HG02571 (cell line): ENCODE measurements around the gene RAB30.

Source experiments
- ATAC-seq: cut with Tn5 transposase; IDR thresholded peaks from one replicate; pipeline ENCODE4 v1.9.1; 2021; ENCODE audit warnings: mild to moderate bottlenecking, moderate library complexity; ENCODE audit not compliant: unreplicated experiment

RAB30 gene

DNA sequence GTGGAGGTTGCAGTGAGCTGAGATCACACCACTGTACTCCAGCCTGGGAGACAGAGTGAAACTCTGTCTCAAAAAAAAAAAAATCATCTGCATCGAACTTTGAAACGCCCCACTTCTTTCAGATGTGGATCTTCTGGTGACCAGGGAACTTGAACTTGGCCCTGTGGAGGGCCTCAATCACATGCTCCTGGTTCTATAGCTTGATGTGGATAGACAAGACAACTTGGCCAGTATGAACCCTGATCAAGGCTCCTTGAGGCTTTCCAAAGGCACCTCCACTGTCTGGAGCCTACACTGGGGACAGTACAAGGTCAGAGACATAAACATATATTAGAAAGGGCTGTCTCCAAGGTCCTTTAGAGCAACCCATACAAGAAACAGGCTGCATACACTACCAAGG, 30.6 kb downstream of the RAB30 start:
- ATAC-seq = no peak

DNA sequence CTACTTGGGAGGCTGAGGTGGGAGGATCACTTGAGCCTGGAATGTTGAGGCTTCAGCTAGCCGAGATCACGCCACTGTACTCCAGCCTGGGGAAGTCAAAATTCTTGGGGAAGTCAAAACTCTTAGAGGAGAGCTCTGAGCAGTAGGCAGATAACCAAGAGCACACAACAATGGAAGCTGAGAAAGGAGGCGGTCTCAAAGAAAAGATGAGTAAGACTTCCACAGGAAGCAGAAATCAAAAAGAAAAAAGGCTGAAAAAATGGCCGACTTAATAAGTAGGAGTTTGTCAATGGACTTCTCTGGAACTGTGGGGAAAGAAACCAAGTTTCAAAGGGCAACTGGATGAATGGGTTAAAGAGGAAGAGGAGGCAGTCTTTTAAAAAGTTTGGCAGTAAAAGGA, 32.1 kb downstream of the RAB30 start:
- no peak for ATAC-seq

DNA sequence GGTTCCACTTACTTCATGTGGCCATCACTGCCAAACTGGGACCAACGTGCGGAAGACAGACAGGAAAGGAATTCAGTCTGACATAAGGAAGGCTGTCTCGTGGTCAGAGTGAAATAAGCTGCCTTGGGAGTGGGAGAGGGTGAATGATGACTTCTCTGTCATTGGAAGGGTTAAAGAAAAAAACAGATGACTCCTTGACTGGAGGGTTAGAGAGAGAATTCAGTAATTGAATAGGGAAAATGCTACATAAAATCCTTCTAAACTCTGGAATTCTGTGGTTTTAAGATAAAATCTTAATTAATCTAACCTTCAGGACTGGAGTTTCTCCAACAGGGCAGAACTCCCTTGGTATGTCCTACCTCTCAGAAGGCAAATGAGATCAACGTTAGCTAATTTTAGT, 33.8 kb downstream of the RAB30 start:
- ATAC-seq = no peak

DNA sequence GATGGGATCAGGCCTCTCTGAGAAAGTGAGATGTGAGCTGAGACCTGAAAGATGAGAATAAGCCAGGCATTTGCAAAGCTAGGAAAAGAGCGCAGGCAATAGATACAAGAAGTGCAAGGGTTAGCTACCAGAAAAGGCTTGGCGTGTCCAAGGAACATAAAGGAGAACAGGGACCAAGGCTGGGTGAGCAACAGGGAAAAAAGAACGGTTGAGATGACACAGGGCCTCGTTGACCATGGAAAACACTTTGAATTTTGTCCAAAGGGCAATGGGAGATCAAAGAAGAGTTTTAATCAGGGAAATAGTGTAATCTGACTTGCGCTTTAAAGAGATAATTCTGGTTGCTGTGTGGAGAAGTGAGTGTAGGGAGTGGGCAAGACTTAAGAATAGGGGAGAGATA, 35.0 kb downstream of the RAB30 start:
- ATAC-seq = no peak

DNA sequence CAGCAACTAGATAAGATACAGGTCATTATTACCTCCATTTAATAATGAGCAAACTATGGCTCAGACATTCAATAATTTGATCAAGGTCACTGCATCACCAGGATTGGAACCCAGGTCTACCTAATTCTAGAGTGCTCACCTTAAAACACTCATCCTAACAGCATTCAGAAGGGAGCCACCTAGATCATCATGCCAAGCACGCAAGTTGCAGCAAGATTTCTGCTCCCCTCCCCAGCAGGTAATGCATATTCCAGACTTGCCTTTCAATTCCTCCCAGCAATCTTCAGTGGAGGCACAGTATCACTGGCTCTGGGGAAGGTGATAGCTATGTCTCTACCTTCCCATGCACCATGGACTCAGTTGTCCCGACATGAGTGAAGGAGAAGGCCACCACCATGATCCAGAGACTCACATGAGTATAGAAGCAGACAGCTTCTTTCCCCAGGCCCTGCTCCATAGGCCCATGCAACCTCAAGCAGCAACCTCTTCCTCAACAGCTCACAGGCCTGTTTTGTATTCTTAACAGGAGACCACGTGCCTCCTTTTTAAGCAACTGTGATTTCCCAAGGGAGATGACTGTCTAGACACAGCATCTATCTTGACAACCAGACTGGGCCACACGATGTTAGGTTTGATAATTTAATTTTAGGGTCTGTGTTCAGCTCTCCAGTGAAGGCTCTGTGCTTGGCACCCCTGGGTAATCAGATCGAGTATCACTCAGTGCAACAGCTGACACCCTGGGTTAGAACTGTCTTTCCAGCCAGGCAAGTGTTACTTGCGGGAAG, 36.4 kb downstream of the RAB30 start:
- no peak for ATAC-seq

DNA sequence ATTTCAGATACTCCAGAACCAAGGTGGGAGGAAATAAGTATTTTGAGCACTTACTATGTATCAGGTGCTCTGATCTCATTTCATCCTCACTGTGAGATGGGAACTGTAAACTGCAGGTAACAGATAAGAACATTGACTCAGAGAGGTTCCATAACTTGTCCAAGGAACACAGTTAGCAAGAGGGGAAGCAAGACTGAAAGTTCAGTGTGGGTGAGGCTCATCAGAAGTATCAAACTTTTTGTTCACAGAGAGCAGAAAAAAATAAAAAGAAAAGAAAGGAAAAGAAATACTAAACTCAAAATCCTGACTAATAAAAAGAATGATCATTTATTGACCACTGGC, 37.1 kb downstream of the RAB30 start:
- no peak for ATAC-seq

DNA sequence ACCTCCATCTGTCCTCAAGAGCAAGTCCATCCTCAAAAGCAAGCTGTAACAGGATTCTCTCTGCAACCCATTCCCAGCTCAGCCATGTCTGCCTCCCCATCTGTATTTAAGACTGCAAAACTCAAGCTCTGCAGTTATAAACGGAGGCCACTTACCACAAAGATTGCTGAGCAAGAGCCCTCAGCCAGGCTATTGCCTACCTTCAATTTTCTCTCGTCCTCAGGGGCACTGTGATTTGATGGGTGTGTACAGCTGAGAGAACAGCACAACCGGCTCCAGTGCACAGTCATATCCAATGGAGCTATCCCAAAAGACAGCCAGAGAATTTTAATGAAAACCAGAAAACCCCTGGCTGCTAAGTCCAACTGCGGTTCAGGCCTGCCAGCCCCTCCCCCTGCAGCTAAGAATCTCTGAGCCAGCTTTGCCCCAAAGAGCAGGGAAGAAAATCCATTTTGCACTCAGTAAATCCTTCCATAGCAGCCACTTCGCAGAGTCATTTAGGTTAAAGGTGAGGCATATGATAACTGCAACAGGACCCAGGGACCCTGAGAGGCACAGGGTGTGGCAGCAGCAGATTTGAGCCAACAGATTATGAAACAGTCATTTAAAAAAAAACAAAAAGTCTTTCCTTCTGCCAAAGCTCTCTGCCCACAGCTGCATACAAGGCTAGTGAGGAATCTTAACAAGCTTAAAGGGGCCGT, 37.6 kb downstream of the RAB30 start:
- ATAC-seq = no peak

DNA sequence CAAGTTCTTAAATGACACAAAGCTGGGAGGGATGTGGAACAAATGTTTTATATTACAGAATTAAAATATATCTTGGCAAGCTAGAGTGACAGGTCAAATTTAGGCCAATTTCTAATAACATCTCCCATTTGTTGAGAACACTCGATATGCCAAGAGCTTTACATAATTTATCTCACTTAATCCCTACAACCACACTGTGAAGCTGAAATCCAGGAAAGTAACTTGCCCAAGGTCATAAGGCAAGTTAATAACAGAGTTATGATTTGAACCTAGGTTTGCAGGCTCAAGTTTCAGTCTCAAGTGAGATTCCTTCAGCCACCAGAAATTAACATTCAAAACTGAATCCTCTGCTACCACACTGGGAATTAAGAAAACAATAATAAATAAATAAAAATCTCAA, 38.3 kb downstream of the RAB30 start:
- no peak for ATAC-seq

DNA sequence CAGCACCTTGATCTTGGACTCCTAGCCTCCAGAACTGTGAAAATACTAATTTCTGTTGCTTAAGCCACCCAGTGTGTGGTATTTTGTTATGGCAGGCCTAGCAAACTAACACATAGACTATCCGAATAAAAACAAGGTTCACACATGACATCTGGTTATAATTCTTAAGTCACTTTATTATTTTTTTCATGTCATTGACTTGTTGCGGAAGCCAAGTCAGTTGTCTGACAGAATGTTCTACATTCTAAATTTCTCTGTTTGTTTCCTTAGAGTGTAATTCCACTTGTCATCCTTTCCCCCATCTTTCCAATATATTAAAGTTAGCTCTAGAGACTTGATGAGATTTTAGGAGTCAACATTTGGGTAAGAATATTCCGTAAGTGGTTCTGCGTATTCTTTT, 40.6 kb downstream of the RAB30 start:
- ATAC-seq = no peak

DNA sequence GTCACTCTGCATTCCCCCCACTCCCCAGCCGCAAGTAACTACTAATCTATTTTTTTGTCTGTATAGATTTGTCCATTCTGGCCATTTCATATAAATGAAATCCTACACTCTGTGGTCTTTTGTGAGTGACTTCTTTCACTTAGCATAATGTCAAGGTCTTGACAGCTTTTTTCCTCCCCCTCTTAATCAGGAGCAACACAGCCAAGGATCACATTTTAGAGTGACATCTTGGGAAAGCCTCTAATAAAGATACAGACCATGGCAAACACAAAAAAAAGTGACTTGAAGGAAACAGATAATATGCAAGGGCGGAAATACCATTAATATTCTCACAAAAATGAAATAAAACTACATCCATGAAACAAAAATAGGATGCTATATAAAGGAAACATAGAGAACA, 43.9 kb downstream of the RAB30 start:
- ATAC-seq = no peak

DNA sequence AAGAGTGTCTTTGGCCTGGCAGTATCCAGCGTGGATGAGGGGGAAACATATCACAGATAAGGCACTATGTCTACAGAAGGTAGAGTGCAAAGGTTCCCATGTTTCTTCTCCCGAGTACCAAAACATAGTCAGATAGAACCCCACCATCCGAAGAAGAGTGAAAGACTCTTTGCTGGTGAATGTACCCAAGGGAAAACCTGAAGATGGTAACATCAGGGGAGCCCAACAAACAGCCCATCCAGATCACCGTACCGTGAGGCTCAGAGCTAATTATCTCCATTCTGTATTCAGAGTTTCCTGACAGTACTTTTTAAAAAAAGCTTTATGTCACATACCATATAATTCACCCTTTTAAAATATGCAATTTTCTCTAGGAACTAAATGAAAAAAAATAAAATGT, 44.4 kb downstream of the RAB30 start:
- no peak for ATAC-seq

DNA sequence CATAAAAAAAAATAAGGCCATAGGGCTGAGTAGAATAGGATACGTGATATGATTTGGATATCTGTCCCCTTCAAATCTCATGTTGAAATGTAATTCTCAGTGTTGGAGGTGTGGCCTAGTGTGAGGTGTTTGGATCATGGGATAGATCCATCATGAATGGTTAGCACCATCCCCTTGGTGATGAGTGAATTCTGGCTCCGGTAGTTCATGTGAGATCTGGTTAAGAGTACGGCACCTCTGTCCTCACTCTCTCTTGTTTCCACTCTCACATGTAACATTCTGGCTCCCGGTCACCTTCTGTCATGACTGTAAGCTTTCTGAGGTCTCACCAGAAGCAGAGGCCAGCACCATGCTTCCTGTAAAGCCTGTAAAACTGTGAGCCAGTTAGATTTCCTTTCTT, 45.5 kb downstream of the RAB30 start:
- ATAC-seq = no peak

DNA sequence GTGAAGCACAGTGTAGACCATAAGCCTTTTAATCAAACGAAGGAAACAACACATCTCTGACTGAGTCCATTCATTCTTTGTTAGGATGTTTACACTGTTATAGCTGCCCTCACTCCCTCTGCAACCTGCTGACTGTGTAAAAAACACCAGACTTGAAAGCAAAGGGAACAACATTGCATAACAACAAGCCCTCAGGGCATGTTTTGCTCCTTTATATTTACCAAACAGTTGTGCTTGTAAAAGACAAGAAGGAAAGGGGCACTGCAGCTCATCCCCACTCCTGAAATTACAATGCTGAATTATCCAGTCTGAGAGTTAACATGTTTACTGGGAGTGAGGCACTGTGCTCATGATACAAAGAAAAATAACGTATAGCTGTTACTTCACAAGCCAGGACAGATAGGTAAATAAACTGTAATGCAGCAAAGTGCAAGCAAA, 46.4 kb downstream of the RAB30 start:
- ATAC-seq = no peak

DNA sequence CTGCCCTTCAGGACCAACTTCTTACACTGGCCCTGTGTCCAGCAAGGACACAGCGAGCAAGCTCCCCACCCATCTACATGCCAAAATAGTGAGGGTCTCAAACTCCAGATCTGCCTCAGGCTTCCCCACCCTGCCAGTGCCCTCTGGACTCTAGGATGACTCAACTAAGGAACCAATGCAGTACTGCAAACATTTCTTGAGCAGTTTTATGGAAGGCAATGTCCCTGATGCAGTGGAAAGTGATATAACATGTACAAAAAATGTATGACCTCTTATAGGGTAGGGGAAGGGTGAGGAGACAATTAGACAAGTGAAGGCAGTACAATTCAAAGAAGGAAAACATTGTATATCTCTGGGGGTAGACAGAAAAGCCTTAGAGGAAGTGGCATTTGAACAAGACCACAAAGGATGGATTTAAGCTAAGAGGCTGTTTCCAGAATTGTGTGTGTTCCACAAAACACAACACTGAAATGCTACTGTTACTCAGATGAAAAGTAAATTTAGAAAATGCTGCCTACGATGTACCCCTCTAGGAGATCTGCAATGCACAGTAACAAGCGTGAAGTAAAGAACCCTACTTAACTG, 47.3 kb downstream of the RAB30 start:
- no peak for ATAC-seq

DNA sequence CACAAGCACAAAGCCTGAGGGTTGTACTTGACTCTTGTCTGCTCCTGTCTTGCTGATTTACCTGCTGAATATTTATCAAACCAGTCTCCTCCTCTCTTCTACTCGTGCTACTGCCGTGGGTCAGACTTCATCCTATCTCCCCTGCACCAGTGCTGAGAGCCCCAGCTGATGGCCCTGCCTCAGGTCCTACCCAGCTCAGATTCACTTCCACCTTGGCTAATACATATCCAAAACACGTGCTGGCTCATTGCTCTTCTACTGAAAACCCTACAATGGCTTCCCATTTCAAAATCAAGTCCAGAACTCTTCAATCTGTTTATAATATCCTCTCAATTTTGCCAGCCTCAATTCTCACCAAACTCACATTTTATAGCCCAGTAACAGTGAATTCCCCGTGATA, 48.3 kb downstream of the RAB30 start:
- no peak for ATAC-seq

DNA sequence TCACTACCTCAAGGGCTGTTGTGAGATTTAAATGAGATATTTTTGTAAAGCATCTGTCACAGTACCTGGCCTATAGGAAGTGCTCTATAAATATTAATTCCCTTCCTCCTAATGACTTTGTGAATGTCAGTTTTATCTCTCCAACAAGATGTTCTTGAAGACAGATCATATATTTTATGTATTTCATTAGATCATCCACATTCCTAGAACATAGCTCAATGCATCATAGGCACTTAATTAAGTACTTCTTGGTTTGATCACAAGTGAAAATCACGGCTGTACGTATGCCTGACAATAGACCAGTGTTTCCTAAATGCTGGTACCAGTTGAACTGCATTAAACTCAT, 49.9 kb downstream of the RAB30 start:
- ATAC-seq = no peak

DNA sequence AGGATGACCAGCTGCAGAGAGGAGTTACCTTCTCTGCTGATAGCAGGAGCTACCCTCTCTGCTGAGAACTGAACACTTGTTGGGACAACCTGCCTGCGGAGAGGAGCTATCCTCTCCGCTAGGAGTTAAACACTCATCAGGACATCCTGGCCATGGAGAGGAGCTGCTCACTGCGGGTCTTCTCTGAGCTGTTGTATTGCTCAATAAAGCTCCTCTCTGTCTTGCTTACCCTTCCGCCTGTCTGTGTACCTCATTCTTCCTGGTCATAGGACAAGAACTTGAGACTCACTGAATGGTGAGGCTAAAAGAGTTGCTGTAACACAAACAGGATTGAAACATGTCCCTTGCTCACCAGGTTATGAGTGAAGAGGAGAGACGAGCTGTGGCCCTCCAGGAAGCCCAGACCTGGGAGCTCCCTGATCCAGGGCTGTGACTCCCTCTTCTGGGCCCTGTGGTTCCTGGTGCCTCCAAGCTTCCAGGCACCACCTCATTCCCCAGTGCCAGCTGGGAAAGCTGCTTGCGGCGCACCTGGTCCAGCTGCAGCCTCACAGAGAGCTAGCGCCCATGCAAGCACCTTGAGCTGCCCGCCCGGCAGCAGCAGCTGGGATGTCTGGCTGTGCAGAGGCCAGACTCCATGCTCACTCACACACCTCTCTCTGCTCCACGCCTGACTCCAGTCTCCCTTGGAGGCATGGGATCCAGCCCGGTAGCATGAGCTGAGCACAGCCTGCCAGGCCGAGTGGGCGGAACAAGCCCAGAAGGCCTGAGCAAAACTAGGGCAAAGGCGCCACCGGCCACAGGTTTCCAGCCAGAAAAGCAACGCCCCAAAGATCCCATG, 50.5 kb downstream of the RAB30 start:
- no peak for ATAC-seq

DNA sequence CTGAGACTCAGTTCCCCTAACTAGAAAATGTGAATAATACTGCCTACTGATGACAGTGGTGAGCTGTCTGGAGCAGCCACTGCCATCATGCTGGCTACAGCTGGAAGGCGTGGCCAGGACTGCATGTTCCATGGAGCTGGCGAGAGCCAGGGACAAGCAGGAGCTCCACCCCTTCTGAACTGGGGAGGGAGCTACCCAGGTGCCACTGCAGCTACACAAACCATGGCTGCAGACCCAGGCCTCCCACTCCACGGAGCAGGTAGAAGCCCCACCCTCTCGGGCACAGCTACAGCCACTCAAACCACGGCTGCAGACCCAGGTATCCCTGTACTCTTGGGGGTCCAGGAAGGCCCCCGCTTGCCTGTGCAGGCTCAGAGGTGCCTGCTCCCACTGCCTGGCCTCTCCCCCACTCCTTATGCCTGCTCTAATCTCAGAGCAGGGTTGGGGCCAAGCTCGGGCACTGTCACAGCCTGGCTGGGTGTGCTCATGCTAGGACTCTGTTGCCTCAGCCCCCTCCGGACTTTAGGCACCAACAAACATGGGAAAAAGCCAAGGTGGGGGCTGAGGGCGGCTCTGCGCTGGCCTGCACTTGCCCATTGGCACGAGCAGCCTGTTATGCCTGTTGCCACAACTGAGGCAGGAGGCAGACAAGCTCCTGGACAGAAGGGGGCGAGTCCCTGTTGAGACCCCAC, 51.7 kb downstream of the RAB30 start:
- no peak for ATAC-seq

DNA sequence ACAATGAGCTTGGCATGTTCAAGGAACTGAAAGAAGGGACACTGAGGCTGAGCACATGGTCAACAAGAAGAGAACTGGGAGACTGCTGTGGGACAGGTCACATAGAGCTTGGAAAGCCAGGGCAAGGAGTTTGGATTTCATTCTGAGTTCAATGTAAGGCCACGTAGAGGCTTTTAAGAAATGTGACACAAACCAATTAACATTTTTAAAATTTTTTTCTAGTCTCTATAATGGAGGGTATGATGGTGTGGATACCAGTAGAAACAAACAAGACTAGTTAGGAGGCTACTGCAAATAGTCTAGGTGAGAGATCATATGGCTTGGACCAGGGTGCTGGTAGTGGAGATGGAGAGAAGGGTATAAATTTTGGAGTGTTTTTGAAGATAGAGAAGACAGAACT, 56.7 kb downstream of the RAB30 start:
- ATAC-seq = no peak

DNA sequence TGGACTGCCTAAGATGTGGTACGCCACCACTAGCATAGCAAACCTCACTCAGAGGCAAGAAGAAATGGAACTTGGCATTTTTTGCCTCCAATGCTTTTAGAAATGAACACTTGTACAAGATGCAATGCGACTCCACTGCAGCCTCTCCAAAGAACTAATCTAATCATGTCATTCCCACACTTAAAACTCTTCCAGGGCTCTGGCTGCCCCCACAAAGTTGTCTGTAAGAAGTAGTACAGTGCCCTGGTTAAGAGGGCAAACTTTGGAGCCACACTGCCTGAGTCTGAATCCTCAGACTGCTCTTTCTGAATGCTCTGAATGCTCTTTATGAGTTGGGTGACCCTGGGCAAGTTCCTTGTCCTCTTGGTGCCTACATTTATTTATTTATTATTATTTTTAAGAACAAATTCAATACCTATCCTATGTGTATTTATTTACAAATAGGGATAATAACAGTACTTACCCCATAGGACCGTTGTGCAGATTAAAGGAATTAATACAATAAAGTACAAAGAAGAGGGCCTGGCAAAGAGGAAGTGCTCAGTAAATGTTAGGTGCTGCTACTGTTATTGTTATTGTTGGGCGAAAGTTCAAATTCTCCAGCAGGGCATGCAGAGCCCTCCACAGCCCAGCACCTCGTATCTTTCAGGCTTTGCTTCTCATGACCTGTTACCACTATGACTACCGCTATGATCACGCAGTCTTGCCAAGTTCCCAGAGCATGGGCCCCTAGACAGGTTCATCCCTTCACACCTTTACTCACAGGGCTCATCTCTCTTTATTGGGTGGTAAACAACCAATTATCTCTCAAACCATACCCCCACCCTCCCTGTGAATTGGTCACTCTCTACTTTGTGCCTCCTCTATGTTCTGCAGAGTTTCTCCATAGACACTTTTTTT, 59.3 kb downstream of the RAB30 start:
- no peak for ATAC-seq
